ENCODE results near the gene ABL2.

Gene ABL2

GRCh38 chr1:179080866-179081686, 148.4 kb downstream of the ABL2 start:
- peak; percentile 65 for DNase-seq (ENCODE audit: low read depth, low spot score)

GRCh38 chr1:179079113-179079761, 150.2 kb downstream of the ABL2 start:
- DNase-seq (ENCODE audit: low read depth, low spot score) = peak; percentile 74
- H3K4me3 ChIP-seq (ENCODE audit: low read length) = no peak overlapping the region

More at GRCh38 chr1:179080866-179081686, 148.4 kb downstream of the ABL2 start:
- H3K4me3 ChIP-seq (ENCODE audit: low read length) = peak overlapping the region; percentile 69

- no peak for DNase-seq (ENCODE audit: low read depth, low spot score)
- H3K4me3 ChIP-seq (ENCODE audit: low read length) = no peak overlapping the region
Observed at GRCh38 chr1:179077396-179077795, 152.1 kb downstream of the ABL2 start.

GRCh38 chr1:179066471-179066870, 163.0 kb downstream of the ABL2 start:
- no peak for DNase-seq (ENCODE audit: low read depth, low spot score)
- H3K4me3 ChIP-seq (ENCODE audit: low read length) = no peak overlapping the region

- DNase-seq (ENCODE audit: low read depth, low spot score) = no peak
Observed at GRCh38 chr1:179061360-179062282, 167.9 kb downstream of the ABL2 start.

GRCh38 chr1:179058487-179059483, 170.7 kb downstream of the ABL2 start:
- H3K4me3 ChIP-seq (ENCODE audit: low read length) = no peak overlapping the region
- DNase-seq (ENCODE audit: low read depth, low spot score) = no peak

More at GRCh38 chr1:179061360-179062282, 167.9 kb downstream of the ABL2 start:
- H3K4me3 ChIP-seq (ENCODE audit: low read length) = no peak overlapping the region

- no peak for DNase-seq (ENCODE audit: low read depth, low spot score)
- no peak overlapping the region for H3K4me3 ChIP-seq (ENCODE audit: low read length)
Observed at GRCh38 chr1:179055937-179056336, 173.5 kb downstream of the ABL2 start.

- H3K4me3 ChIP-seq (ENCODE audit: low read length) = no peak overlapping the region
- DNase-seq (ENCODE audit: low read depth, low spot score) = no peak
Observed at GRCh38 chr1:179053486-179053885, 176.0 kb downstream of the ABL2 start.

GRCh38 chr1:179052776-179053175, 176.7 kb downstream of the ABL2 start:
- H3K4me3 ChIP-seq (ENCODE audit: low read length) = no peak overlapping the region
- DNase-seq (ENCODE audit: low read depth, low spot score) = no peak
